A673 (cell line): ENCODE measurements around the gene HAND1. TPM values are rescaled to one million over a fixed set of nuclear protein-coding genes. Genes with fewer than 3 reads are reported as not detected.

Experiments
- BruUV-seq: library from RNA; stranded (reverse); fragments of 400-500 nt; replicated peaks from 2 replicates; lab custom pipeline; 2021; lab: Mats Ljungman, UMichigan
- CTCF ChIA-PET: fragments of 300-600 bp; sonication (Branson Sonifier 250); formaldehyde crosslinking; loops from one replicate; lab custom pipeline; 2022; ENCODE audit warnings: antibody characterized with exemption; lab: Charles Lee
- POLR2A ChIA-PET: fragments of 300-600 bp; sonication (Branson Sonifier 250); formaldehyde crosslinking; loops from one replicate; lab custom pipeline; 2022; ENCODE audit warnings: antibody characterized with exemption; ENCODE audit not compliant: low non-redundant PET; lab: Charles Lee
- DNase-seq: peaks from one replicate; pipeline ENCODE4 v3.0.0-alpha.2; 2015; ENCODE audit warnings: low spot score
- H3K27ac ChIP-seq: fragments of 200-600 bp; sonication (generic); 2 replicates; pipeline ENCODE4 v1.5.1; 2016; ENCODE audit warnings: mixed run types, low read depth, mild to moderate bottlenecking, mixed read lengths, antibody characterized with exemption, low read length; ENCODE audit not compliant: poor library complexity, severe bottlenecking
- H3K27me3 ChIP-seq: fragments of 200-600 bp; sonication (generic); replicated peaks from 2 replicates; pipeline ENCODE4 v1.6.1; 2017; ENCODE audit warnings: mixed run types, low read depth, mild to moderate bottlenecking, mixed read lengths, antibody characterized with exemption, low read length; ENCODE audit not compliant: insufficient read depth, poor library complexity
- H3K36me3 ChIP-seq: fragments of 200-600 bp; sonication (generic); 2 replicates; pipeline ENCODE4 v1.6.1; 2016; ENCODE audit warnings: mixed run types, mild to moderate bottlenecking, mixed read lengths, antibody characterized with exemption, low read length; ENCODE audit not compliant: insufficient read depth, poor library complexity, severe bottlenecking
- H3K4me1 ChIP-seq: fragments of 200-600 bp; sonication (generic); 2 replicates; pipeline ENCODE4 v1.6.1; 2017; ENCODE audit warnings: mixed run types, mild to moderate bottlenecking, mixed read lengths, antibody characterized with exemption, low read length; ENCODE audit not compliant: insufficient read depth, poor library complexity, severe bottlenecking
- H3K4me3 ChIP-seq: fragments of 200-600 bp; sonication (generic); 2 replicates; pipeline ENCODE4 v1.5.1; 2016; ENCODE audit warnings: low read depth, mixed run types, mild to moderate bottlenecking, mixed read lengths, low read length; ENCODE audit not compliant: poor library complexity, severe bottlenecking
- H3K9me3 ChIP-seq: fragments of 200-600 bp; sonication (generic); 2 replicates; pipeline ENCODE4 v1.6.1; 2016; ENCODE audit warnings: mixed run types, low read depth, mild to moderate bottlenecking, mixed read lengths, antibody characterized with exemption, low read length; ENCODE audit not compliant: poor library complexity, severe bottlenecking
- EZH2 ChIP-seq: fragments of 200-600 bp; sonication (generic); IDR thresholded peaks from 2 replicates; pipeline ENCODE4 v1.6.1; 2017; ENCODE audit warnings: borderline replicate concordance, low read depth, mild to moderate bottlenecking, mixed read lengths, antibody characterized with exemption, low read length; ENCODE audit not compliant: poor library complexity, severe bottlenecking
- intact Hi-C: fragments of 100-400 bp; cut with micrococcal nuclease; formaldehyde crosslinking; loops from one replicate; pipeline ENCODE4 v1.10.0; 2022; ENCODE audit not compliant: unreplicated experiment
- total RNA-seq: library from RNA; stranded (reverse); gene quantifications from 2 replicates; pipeline ENCODE4 v1.2.3, GENCODE V29; 2021
- TF ChIP-seq, protein P1 (sequence below): fragments of 300-800, 200-600 bp; sonication (generic); conservative IDR thresholded peaks from 2 replicates; pipeline ENCODE4 v1.5.1; 2017; ENCODE audit warnings: low read depth, mild to moderate bottlenecking, antibody characterized with exemption, low read length, moderate library complexity, mixed read lengths

Gene HAND1
- total RNA-seq, 1 experiment from 2014 or later = not detected

DNA sequence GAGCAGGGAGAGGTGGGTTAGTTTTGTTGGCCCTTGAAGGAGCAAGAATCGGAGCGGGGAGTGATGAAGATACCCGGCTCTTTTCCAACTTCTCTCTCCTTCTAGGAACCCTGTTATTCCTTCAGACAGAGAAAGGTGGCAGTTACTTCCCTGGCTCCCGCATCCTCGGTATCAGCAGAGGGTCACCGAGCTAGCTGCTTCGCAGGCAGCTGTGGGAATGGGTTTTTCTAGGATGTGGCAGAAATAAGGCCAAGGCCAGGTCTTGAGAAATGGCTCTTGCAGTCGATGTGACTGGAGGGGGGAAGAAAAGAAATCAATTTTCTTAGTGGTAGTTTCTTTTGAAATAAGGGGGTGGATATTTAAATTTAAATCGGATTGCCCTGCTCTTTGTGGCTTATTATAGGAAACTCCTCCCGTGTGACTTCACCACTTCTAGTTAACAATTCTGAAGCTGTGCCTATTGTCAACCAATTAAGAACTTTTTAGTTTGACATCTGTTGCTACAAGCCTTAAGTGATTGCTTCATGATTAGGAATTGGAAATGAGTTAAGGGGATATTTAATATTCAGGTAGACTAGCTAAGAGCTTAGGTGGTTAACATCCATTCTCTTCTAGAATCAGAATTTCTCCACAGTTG lies 30.8 kb downstream of the HAND1 start:
- BruUV-seq = TSS peak; percentile 41
- Histone ChIP-seq H3K36me3 (peaks cover 6% of the 10 kb centered on the region), H3K27ac (no peak overlapping the region), H3K4me3 (peak overlapping the region; percentile 62), H3K4me1 (peaks cover 8% of the 10 kb centered on the region), H3K27me3 (no peaks in the 10 kb centered on the region), H3K9me3 (no peaks in the 10 kb centered on the region)
- POLR2A ChIA-PET = no interaction called here
- TF ChIP-seq EZH2 = no peak
- TF ChIP-seq, protein P1, sequence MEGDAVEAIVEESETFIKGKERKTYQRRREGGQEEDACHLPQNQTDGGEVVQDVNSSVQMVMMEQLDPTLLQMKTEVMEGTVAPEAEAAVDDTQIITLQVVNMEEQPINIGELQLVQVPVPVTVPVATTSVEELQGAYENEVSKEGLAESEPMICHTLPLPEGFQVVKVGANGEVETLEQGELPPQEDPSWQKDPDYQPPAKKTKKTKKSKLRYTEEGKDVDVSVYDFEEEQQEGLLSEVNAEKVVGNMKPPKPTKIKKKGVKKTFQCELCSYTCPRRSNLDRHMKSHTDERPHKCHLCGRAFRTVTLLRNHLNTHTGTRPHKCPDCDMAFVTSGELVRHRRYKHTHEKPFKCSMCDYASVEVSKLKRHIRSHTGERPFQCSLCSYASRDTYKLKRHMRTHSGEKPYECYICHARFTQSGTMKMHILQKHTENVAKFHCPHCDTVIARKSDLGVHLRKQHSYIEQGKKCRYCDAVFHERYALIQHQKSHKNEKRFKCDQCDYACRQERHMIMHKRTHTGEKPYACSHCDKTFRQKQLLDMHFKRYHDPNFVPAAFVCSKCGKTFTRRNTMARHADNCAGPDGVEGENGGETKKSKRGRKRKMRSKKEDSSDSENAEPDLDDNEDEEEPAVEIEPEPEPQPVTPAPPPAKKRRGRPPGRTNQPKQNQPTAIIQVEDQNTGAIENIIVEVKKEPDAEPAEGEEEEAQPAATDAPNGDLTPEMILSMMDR = no peak
- intact Hi-C loops = no loop called here
- CTCF ChIA-PET = no interaction called here
- DNase-seq = no peak

DNA sequence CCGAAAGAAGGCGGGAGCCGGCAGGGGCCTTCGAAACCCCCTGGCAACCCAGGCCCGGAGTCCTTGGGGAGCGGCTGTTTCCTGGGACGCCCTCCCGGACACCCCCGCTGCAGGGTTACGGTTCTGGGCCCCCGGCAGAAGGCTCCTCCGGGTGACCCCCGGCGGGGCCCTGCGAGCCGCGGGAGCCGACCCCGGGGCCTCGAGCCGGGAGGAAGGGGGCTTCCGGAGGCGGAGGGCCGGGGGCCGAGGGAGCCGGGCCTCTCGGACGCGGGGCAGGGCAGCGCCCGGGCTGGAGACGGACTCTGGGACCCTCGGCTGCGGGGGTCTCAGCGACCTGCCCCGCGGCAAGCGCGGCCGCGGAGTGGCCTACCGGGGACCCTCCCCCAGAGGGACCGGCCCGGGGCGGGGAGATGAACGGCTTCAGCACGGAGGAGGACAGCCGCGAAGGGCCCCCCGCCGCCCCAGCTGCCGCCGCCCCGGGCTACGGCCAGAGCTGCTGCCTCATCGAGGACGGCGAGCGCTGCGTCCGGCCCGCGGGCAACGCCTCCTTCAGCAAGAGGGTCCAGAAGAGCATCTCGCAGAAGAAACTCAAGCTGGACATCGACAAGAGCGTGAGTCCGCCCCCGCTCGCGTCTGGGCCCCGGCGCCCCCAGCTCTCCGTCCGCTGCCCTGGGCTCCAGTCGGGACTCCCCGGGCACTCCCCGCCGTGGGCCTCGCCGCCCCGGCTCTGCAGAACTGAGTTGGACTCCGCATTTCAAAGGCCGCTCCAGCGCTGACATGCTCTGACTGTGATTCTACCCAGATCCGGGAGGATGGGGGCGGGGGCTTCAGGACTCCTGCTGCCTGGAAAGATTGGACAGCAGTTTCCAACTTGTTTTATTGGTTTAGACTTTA lies 31.6 kb downstream of the HAND1 start:
- intact Hi-C loops = no loop called here
- TF ChIP-seq, protein P1 = no peak
- TF ChIP-seq EZH2 = no peak
- peaks cover under 1% of the 10 kb centered on the region for H3K36me3 ChIP-seq
- BruUV-seq = no TSS peak
- H3K27me3 ChIP-seq = no peaks in the 10 kb centered on the region
- H3K4me3 ChIP-seq = peak overlapping the region; percentile 62
- POLR2A ChIA-PET = interaction anchor here (0.6 kb wide), 1 partner anchor 280 kb away, joined by 4 read pairs; no protein-coding TSS in a partner anchor
- peak overlapping the region; percentile 79 for H3K27ac ChIP-seq
- peaks cover 8% of the 10 kb centered on the region for H3K4me1 ChIP-seq
- no peaks in the 10 kb centered on the region for H3K9me3 ChIP-seq
- DNase-seq = peak; percentile 41
- CTCF ChIA-PET = no interaction called here

DNA sequence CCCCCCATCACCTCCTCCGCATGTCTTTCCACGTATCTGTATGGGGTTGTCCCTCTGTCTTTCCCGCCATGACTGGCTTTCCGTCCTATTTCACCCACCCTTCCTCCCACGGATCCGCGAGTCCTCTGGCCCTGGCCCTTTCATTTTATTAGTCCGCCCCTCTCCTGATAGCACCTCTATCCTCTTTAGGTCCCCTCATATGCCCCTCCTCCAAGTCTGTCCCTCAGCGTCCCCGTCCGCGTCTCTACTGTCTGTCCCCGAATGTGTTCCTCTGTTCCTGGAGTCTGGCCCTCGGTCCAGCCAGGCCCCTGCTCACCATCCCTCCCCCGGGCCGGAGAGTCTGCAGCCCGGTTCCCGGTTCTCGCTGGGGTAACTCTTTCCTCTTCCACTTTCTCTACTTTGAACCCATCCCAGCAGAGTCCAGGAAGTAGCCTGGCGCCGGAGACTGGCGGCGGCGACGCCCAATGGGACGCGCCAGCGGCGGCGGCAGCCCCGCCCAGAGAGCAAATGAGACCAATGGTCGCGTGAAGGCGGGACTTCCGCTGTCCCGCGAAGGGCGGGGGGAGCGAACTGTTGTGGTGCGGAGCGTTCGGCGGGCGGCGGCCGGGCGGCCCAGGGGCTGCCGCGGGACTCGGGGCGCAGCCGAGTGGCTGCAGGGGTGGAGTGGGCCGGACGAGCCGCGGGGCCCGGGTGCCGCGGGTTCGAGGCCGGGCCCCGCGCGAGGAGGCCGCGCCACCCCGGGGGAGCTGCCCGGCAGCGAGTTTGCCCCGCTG lies 32.4 kb downstream of the HAND1 start, which contains the start of gene SAP30L:
Gene SAP30L (plus strand): TSS at position 576 of the 773 bp plus-strand sequence. CDS start 608 bp downstream, outside the sequence.
- ChIA-PET CTCF (no interaction called here), POLR2A (interaction anchor here (0.6 kb wide), 1 partner anchor 281 kb away, joined by 4 read pairs; no protein-coding TSS in a partner anchor)
- peaks cover 8% of the 10 kb centered on the region for H3K4me1 ChIP-seq
- H3K27ac ChIP-seq = peak within 1 kb of the TSS; percentile 79
- H3K9me3 ChIP-seq = no peaks in the 10 kb centered on the region
- no peaks in the 10 kb centered on the region for H3K36me3 ChIP-seq
- intact Hi-C loops = no loop called here
- TF ChIP-seq, protein P1 = no peak
- no peak for TF ChIP-seq EZH2
- H3K27me3 ChIP-seq = no peaks in the 10 kb centered on the region
- H3K4me3 ChIP-seq = peak within 1 kb of the TSS; percentile 62
- BruUV-seq = no TSS peak
- peak; percentile 93 for DNase-seq
